ENCODE measurements around the gene ARAP2.

The ARAP2 gene

DNA sequence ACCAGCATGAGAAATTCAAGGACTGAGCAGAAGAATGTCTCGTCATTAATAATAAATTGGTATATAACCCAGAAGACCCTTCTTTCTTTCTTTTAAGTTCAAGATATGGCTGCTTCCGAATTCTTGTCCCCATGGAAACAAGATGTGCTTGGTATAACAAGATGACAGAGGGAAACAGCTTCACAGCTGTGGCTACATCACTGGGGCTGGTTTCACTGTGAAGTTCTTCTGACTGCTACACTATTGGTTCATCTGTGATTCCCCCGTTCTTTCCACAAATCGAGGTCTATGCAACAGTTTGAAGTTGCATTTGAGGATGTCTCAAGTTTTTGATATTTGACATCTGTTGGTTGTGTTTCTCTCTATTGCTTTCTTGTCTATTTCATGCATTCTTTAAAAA is 24.8 kb upstream of the ARAP2 start:
- no peak overlapping the region for H2AFZ ChIP-seq (ENCODE audit: low read depth, low read length)
- H3K36me3 ChIP-seq (replicated peaks; ENCODE audit: low read depth, low read length): no peaks in the 10 kb centered on the region
- no peaks in the 10 kb centered on the region for H3K79me2 ChIP-seq (ENCODE audit: low read length)
- H3K27ac ChIP-seq (ENCODE audit: low read length): no peak overlapping the region
- H3K4me1 ChIP-seq (ENCODE audit: low read length): peaks cover 11% of the 10 kb centered on the region
- no peak for TF ChIP-seq EZH2phosphoT487 (IDR thresholded peaks at IDR 0.05; ENCODE audit: low read depth)
- TF ChIP-seq, protein P1, sequence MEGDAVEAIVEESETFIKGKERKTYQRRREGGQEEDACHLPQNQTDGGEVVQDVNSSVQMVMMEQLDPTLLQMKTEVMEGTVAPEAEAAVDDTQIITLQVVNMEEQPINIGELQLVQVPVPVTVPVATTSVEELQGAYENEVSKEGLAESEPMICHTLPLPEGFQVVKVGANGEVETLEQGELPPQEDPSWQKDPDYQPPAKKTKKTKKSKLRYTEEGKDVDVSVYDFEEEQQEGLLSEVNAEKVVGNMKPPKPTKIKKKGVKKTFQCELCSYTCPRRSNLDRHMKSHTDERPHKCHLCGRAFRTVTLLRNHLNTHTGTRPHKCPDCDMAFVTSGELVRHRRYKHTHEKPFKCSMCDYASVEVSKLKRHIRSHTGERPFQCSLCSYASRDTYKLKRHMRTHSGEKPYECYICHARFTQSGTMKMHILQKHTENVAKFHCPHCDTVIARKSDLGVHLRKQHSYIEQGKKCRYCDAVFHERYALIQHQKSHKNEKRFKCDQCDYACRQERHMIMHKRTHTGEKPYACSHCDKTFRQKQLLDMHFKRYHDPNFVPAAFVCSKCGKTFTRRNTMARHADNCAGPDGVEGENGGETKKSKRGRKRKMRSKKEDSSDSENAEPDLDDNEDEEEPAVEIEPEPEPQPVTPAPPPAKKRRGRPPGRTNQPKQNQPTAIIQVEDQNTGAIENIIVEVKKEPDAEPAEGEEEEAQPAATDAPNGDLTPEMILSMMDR (IDR thresholded peaks at IDR 0.05; ENCODE audit: low read depth, low read length): no peak
- H3K4me2 ChIP-seq (ENCODE audit: low read length): no peak overlapping the region
- no peaks in the 10 kb centered on the region for H3K27me3 ChIP-seq (ENCODE audit: low read depth, low read length)
- no peak overlapping the region for H3K9ac ChIP-seq (ENCODE audit: low read length)
- H3K4me3 ChIP-seq (ENCODE audit: low read length): no peak overlapping the region
- H3K9me3 ChIP-seq (ENCODE audit: insufficient read depth, low read length): no peaks in the 10 kb centered on the region
- no peaks in the 10 kb centered on the region for H4K20me1 ChIP-seq (ENCODE audit: insufficient read depth, low read length)

DNA sequence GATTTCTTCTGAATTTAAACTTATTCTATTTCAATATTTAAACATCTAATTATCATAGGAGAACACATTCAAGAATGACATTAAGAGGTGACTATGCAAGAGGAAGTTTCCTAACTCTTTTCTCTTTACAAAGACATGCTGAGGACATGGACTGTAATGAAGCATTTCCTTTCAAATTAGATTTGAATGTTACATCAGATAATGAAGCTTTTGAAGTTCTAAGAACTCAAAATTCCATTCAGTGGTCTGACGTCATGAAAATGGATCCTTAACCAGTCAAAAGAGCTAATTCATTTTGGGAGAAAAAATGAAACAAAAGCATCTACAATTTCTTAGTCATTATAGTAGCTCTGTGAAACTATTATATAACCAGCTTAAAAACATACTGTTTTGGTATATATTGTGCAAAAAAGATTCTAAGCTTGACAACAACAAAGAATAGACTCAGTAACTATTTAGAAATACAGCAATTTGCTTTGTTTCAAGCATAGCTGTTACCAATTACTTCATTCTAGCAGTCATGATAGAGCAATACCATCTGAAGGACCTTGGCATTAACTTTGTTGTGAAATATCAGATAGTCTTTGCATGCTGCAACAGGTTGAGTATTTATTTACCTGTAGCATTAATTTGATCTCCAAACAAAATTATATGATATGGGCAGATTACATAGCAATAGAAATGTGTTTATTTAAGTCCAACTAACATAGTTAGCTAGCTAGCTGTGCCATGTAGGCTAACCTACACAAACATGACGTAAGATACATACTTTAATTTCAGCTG is 23.4 kb upstream of the ARAP2 start:
- no peaks in the 10 kb centered on the region for H3K27me3 ChIP-seq (ENCODE audit: low read depth, low read length)
- H3K36me3 ChIP-seq (replicated peaks; ENCODE audit: low read depth, low read length): no peaks in the 10 kb centered on the region
- H2AFZ ChIP-seq (ENCODE audit: low read depth, low read length): no peak overlapping the region
- H3K9me3 ChIP-seq (ENCODE audit: insufficient read depth, low read length): no peaks in the 10 kb centered on the region
- no peak overlapping the region for H3K4me2 ChIP-seq (ENCODE audit: low read length)
- H4K20me1 ChIP-seq (ENCODE audit: insufficient read depth, low read length): no peaks in the 10 kb centered on the region
- H3K4me1 ChIP-seq (ENCODE audit: low read length): peaks cover 11% of the 10 kb centered on the region
- TF ChIP-seq, protein P1 (IDR thresholded peaks at IDR 0.05; ENCODE audit: low read depth, low read length): no peak
- no peak for TF ChIP-seq EZH2phosphoT487 (IDR thresholded peaks at IDR 0.05; ENCODE audit: low read depth)
- no peak overlapping the region for H3K27ac ChIP-seq (ENCODE audit: low read length)
- no peak overlapping the region for H3K9ac ChIP-seq (ENCODE audit: low read length)
- no peak overlapping the region for H3K4me3 ChIP-seq (ENCODE audit: low read length)
- H3K79me2 ChIP-seq (ENCODE audit: low read length): no peaks in the 10 kb centered on the region

DNA sequence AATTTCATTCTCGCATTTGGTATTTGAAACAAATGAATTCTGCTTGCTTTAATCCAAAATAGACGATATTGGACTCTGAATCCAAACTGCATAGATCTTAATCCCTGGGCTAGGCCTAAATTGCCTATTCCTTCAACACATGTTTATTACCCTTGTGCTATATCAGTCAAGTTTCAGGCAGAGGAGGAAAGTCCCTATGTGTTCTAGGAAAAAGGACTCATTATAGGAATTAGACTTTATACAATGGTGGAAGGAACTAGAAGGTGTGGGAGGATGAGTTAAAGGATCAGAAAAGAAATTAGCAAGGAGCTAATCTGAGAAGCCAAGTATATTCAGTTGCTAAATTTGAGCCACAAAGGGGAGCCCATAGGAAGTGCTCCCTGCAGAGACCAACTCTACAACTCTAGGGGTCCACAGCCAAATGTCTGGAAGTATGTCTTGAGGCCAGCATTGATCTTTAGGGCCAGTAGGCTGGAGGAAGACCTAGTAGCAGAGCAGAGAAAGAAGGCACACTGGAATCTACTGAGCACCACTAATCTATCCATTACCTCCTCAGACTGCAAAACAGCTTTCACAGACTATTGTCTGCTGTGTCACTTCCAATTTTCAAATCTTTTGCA is 20.0 kb upstream of the ARAP2 start:
- Histone ChIP-seq H3K27me3 (ENCODE audit: low read depth, low read length) (no peaks in the 10 kb centered on the region), H3K9ac (ENCODE audit: low read length) (no peak overlapping the region), H4K20me1 (ENCODE audit: insufficient read depth, low read length) (no peaks in the 10 kb centered on the region), H3K4me3 (ENCODE audit: low read length) (no peak overlapping the region), H3K27ac (ENCODE audit: low read length) (no peak overlapping the region), H3K36me3 (replicated peaks; ENCODE audit: low read depth, low read length) (no peaks in the 10 kb centered on the region), H3K9me3 (ENCODE audit: insufficient read depth, low read length) (no peaks in the 10 kb centered on the region), H3K4me2 (ENCODE audit: low read length) (no peak overlapping the region), H2AFZ (ENCODE audit: low read depth, low read length) (no peak overlapping the region), H3K4me1 (ENCODE audit: low read length) (peaks cover 10% of the 10 kb centered on the region), H3K79me2 (ENCODE audit: low read length) (no peaks in the 10 kb centered on the region)
- TF ChIP-seq EZH2phosphoT487 (IDR thresholded peaks at IDR 0.05; ENCODE audit: low read depth): no peak
- TF ChIP-seq, protein P1 (IDR thresholded peaks at IDR 0.05; ENCODE audit: low read depth, low read length): no peak

DNA sequence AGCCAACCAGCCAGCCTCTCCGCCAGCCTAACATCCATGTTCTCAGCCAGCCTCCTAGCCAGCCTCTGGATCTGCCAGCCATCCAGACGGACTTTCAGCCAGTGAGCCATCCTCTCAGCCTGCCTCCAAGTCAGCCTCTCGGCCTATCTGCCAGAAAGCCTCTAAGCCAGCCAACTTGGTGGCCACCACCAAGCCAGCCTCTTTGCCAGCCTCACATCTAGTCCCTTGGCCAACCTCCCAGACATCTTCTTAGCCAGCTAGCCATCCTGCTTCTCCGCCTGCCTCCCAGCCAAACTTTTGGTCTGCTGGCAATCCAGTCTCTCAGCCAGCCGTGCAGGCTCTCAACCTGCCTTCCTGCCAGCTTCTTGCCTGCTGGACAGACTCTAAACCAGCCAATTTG is 16.4 kb upstream of the ARAP2 start:
- Histone ChIP-seq H2AFZ (ENCODE audit: low read depth, low read length) (no peak overlapping the region), H3K79me2 (ENCODE audit: low read length) (no peaks in the 10 kb centered on the region), H3K27me3 (ENCODE audit: low read depth, low read length) (no peaks in the 10 kb centered on the region), H4K20me1 (ENCODE audit: insufficient read depth, low read length) (no peaks in the 10 kb centered on the region), H3K27ac (ENCODE audit: low read length) (no peak overlapping the region), H3K4me1 (ENCODE audit: low read length) (peaks cover 19% of the 10 kb centered on the region), H3K9ac (ENCODE audit: low read length) (no peak overlapping the region), H3K4me2 (ENCODE audit: low read length) (no peak overlapping the region), H3K9me3 (ENCODE audit: insufficient read depth, low read length) (no peaks in the 10 kb centered on the region), H3K36me3 (replicated peaks; ENCODE audit: low read depth, low read length) (no peaks in the 10 kb centered on the region), H3K4me3 (ENCODE audit: low read length) (no peak overlapping the region)
- TF ChIP-seq, protein P1 (IDR thresholded peaks at IDR 0.05; ENCODE audit: low read depth, low read length): no peak
- no peak for TF ChIP-seq EZH2phosphoT487 (IDR thresholded peaks at IDR 0.05; ENCODE audit: low read depth)
